Measurements from ENCODE around the gene TSNAXIP1.

Gene TSNAXIP1

DNA sequence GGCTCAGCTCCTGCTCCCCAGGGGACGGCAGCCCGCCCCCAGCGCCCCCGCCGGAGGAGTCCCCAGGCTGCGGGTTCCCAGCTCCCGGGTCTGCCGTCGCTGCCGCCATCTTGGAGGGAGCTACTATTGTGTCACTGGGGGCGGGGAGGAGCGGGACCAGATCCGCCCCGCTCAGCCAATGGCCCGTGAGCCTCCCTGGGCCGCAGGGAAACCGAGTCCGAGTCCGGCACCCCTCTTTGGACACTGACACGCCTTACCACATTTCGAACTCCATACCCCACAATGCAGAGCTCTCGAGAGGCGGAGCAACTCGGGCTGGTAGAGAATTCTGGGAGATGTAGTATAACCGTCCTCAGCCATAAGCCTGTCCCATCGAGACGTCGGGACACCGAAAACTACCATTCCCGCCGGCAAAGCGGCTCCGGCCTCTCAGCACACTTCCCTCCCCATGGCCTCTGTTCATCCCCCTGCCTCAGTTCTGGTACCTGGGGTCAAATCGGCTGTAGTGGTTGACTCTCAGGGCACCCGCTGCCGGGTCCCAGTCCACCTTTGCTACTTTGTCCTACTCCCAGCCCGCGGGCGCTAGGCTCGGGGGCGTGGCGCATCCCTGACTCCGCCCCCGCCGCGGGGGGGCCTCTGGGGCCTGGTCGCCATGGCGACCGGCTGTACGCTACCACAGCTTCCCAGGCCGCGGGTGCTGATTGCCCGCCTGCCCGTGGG lies at the start of gene TSNAXIP1, which contains the start of gene RANBP10:
TSS of gene TSNAXIP1 (plus strand) at position 462 of the 720 bp plus-strand sequence. CDS start 261 bp downstream, outside the sequence.
TSS of gene RANBP10 (minus strand) at position 133 of the 720 bp plus-strand sequence. CDS start at position 109, 24 bp downstream.
- peak; percentile 94 for DNase-seq

- no peak for DNase-seq
These were observed 48.7 kb upstream of the TSNAXIP1 start for GRCh38 chr16:67758006-67758405.

DNA sequence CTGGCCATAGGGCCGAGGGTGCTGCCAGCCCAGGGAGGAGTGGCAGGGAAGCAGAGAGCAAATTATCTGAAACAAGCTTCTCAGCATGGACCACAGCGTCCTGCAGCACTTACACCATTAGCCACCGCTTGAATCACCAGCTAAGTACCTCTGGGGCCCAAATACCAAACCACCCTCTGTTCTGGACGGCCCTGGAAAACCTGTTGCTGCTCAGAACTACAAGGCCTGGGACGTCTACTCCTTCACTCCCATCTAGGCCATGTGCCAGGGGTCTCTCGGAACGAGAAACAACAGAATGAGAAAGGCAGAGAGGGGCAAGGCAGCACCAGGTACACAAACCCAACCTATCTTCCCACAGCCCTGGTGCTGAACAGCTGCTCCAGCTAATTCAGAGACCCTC lies 47.7 kb upstream of the TSNAXIP1 start:
- no peak for DNase-seq

DNA sequence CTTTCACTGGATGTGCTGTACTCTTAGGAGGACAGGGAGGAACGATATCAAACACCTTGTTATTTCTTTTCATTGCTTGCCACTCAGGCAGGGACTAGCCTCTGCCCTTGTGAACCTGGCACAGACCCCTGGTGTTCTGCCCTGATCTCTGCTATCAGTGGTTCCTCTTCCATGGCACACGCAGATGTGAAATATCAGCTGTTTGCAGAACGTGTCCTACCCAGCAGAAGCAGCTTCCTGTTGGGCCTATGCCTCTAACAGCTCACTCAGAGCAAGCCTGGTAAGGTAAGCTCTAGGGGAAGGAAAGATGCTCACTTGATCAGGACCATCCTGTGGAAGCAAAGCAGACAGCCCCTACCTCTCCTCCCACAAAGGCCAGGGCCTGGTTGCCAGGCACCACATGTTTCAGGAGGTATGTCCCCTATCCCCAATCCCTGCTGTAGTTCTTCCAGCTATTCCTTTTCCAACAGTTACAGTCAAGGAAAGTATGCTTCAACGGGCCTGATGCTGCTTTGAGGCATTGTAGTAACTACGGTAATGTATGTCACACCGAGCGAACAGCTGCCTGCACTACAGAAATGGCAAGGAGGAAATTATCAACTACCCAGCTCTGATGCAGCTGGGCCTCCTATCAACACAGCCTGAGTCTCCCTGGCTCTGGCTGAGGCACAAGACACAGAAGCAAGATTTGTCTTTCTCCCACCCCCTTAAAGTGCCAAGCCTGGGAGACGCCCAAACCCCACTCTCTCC lies 46.3 kb upstream of the TSNAXIP1 start:
- DNase-seq: no peak

DNA sequence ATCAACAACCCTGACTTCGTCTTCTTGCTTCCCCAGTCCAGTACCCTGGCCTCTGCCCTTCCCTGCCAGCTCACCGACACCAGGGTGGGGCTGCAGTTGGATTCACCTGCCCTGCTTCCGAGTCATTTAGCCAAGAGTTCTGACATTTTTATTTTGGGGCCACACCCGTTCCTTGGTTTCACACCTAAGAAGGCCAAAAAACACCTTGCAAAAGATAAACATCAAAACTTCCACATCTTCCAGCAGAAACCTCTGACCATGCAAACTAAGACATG lies 45.8 kb upstream of the TSNAXIP1 start:
- no peak for DNase-seq

DNA sequence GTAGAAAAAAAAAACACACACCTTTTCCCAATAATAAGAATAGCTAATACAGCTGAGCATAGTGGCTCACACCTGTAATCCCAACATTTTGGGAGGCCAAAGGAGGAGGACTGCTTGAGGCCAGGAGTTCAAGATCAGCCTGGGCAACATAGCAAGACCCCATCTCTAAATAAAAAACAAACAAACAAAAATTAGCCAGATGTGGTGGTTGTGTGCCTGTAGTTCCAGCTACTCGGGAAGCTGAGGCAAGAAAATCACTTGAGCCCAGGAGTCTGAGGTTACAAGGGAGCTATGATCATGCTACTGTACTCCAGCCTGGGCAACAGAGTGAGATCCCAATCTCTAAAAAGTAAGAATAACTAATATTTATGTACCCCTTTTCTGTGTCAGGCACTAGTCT lies 44.8 kb upstream of the TSNAXIP1 start:
- DNase-seq: no peak

GRCh38 chr16:67762385-67762784 lies 44.3 kb upstream of the TSNAXIP1 start:
- no peak for DNase-seq

DNA sequence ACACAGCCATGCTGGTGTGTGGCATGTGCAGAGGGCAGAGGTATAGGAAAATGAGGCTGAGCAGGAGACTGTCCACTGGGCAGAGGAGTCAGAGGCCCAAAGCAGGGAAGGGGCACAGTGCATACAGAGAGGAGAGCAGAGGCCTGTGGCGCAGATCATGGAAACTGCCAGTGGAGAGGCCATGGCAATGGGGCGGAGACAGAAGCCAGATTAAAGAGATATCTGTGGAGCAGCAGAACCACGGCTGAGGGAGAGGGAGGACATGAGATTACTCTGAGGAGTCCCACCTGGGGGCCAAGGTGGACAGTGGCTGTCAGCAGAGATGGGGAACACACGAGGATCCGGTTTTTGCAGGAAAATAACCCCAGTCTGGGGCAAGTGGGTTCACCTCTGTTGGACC lies 43.6 kb upstream of the TSNAXIP1 start:
- no peak for DNase-seq

- DNase-seq: no peak
These were observed 42.5 kb upstream of the TSNAXIP1 start for GRCh38 chr16:67764158-67764667.

DNA sequence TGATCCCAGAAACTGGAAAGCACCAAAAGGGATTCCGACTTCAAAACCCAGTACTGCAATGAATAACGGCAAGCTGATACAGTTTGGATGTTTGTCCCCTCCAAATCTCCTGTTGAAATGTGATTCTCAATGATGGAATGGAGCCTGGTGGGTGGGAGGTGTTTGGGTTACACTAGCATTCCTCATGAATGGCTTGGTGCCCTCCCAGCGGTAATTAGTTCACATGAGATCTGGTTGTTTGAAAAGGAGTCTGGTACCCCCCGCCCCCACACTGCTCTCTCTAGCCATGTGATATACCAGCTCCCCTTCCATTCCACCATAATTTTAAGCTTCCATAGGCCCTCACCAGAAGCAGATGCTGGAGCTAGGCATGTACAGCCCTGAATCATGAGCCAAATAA lies 40.4 kb upstream of the TSNAXIP1 start:
- no peak for DNase-seq

DNA sequence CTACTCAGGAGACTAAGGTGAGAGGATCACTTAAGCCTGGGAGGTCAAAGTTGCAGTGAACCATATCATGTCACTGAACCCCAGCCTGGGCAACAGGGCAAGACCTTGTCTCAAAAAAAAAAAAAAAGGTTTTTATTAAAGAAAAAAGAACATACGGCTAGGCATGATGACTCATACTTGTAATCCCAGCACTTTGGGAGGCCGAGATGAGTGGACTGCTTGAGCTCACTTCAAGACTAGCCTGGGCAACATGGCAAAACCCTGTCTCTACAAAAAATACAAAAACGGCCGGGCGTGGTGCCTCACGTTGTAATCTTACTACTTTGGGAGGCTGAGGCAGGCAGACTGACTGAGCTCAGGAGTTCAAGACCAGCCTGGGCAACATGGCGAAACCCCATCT lies 38.7 kb upstream of the TSNAXIP1 start:
- no peak for DNase-seq

DNA sequence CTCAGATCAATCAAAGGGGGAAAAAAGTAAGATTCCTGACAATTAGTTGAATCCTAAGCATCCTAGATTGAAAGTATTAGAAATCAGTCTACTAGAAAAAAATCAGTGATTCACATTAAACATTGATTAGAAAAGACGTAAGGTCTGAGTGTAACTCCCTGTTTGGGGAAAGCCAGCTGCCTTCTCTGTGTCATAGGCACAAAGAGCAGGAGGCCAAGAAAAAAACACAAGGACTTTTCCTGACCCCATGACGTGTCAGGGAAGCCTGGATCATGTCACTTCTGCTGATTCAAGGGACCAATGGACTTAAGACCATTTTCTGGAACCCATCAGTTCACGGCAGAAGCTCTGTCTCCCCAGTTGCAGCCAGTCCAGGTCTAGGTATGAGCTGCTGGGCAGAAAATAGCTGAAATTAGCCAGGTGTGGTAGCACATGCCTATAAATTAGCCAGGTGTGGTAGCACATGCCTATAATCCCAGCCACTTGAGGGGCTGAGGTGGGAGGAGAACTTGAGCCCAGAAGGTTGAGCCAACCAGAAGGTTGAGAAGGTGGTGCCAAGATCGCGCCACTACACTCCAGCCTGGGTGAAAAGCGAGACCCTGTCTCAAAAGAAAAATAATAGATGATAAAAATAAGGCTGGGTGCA lies 36.2 kb upstream of the TSNAXIP1 start:
- DNase-seq: no peak

DNA sequence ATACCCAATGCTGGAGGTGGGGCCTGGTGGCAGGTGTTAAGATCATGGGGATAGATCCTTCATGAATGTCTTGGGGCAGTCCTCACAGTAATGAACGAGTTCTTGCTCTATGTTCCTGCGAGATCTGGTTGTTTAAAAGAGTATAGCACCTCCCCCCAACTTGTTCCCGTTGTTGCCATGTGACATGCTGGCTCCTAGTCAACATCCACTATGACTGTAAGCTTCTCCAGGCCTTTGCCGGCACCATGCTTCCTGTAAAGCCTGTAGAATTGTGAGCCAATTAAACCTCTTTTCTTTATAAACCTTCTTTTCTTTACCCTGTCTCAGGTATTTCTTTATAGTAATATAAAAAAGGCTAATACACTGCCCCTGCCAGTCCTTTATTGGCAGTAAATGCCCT lies 33.6 kb upstream of the TSNAXIP1 start:
- DNase-seq: no peak

- DNase-seq: no peak
These were observed 32.9 kb upstream of the TSNAXIP1 start for GRCh38 chr16:67773569-67774456.

DNA sequence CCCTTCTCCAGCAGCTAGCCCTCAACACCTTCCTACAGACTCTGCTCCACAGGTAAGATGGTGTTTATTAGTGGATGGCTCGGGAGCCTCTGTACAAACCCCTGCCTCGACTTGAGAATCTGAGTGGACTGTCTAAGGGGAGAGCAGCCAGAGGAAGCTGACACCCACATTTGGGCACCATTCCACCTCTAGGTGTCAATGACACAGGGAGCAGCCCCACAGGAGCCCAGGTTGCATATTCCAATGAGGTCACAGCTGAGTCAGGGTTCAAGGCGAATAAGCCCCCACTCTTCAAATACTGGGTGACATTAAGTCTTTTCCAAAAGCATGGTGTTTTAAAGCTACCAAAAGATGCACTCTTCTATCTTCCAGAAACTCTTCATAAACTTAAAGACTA lies 32.2 kb upstream of the TSNAXIP1 start:
- DNase-seq: no peak

DNA sequence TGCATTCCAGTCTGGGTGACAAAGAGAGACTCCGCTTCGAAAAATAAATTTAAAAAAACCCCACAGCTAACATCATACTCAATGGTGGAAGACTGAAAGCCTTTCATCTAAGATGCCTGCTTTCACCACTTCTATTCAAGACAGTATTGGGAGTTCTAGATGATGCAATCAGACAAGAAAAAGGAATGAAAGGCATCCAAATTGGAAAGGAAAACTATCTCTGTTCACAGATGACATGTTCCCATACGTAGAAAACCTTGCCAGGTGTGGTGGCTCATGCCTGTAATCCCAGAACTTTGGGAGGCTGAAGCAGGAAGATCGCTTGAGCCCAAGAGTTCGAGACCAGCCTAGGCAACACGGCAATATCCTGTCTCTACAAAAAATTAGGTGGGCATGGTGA lies 31.4 kb upstream of the TSNAXIP1 start:
- DNase-seq: no peak

- DNase-seq: no peak
These were observed 27.3 kb upstream of the TSNAXIP1 start for GRCh38 chr16:67779256-67780014.

GRCh38 chr16:67780847-67781564 lies 25.7 kb upstream of the TSNAXIP1 start:
- DNase-seq: no peak

DNA sequence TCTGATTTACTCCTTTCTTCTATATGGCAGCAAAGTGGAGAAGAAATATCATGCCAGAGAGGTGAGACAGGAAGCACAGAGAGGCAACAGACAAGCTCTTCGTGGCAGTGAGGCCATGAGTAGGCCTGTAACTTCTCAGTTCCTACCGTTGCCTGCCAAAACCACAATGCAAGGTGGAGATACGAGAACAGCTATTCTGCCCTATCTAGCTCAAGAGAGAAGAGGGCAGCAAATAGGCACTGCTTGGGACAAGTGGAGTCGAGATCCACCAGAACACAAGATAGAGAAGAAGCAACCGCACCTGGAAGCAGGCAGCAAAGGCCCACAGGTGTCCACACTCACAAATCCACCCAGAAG lies 25.1 kb upstream of the TSNAXIP1 start:
- no peak for DNase-seq

DNA sequence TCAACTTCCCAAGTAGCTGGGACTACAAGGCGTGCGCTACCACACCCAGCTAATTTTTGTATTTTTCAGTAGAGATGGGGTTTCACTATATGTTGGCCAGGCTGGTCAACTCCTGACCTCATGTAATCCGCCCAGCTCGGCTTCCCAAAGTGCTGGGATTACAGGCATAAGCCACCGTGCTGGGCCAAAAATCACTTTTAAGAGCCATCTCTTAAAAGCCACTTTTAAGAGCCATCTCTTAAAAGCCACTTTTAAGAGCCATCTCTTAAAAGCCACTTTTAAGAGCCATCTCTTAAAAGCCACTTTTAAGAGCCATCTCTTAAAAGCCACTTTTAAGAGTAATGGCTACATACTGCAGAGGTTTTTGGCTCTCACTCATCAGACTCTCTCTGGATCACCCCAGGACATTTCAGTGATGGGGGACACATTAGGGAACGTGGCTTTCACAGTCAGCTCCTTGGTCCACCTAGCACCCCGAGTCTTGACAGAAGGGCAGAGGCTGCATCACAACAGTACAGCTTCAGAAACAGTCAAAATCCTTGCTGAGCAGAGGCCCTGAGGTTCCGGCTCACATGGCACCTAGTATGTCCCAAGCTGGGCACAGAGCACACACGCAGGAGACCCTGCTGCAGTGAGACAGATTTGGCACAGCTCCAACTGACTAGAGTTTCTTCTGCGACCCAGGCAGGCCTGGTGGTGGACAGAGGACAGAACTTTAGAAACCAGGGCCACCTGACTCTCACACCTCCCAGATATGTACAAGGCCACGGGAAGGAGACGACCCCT lies 23.9 kb upstream of the TSNAXIP1 start:
- no peak for DNase-seq

- DNase-seq: no peak
These were observed 23.4 kb upstream of the TSNAXIP1 start for GRCh38 chr16:67783353-67783725.

Measured in NCI-H1105 (cell line).